ENCODE data around the gene SPDYE9.
"Not testable (repeated sequence)": the region's sequence is repeated elsewhere in the genome, so short reads cannot be mapped to it uniquely, and the experiment has no call there.

Gene SPDYE9

GRCh38 chr7:73085938-73086337 lies at the start of gene SPDYE9:
Gene SPDYE9, minus strand, starts transcription at chr7:73086038. Its CDS starts 1,800 bp downstream, at chr7:73084238.
- DNase-seq: not testable (repeated sequence)

GRCh38 chr7:73134866-73135265 lies 49.0 kb upstream of the SPDYE9 start:
- DNase-seq: not testable (repeated sequence)

GRCh38 chr7:73132651-73133217 lies 46.9 kb upstream of the SPDYE9 start:
- DNase-seq: not testable (repeated sequence)

- DNase-seq: not testable (repeated sequence)
Observed at GRCh38 chr7:73130612-73131011, 44.8 kb upstream of the SPDYE9 start.

GRCh38 chr7:73124126-73124525 lies 38.3 kb upstream of the SPDYE9 start:
- not testable (repeated sequence) for DNase-seq

- DNase-seq: not testable (repeated sequence)
Observed at GRCh38 chr7:73122778-73123447, 37.1 kb upstream of the SPDYE9 start.

- DNase-seq: not testable (repeated sequence)
Observed at GRCh38 chr7:73118155-73118554, 32.3 kb upstream of the SPDYE9 start.

- not testable (repeated sequence) for DNase-seq
Observed at GRCh38 chr7:73057811-73058210, 28.0 kb downstream of the SPDYE9 start, which contains the start of gene SPDYE11. Gene SPDYE11, minus strand, starts transcription at chr7:73057911. Its CDS starts 1,800 bp downstream, at chr7:73056111.

GRCh38 chr7:73029666-73030065 lies 56.2 kb downstream of the SPDYE9 start, which contains the start of gene SPDYE8:
Gene SPDYE8, minus strand, starts transcription at chr7:73029766. Its CDS starts 1,800 bp downstream, at chr7:73027966.
- not testable (repeated sequence) for DNase-seq
